NCI-H2171 (cell line): Measurements from ENCODE around the gene F2RL2.

Experiments used
- DNase-seq: peaks from one replicate; lab custom pipeline; 2025; lab: John Stamatoyannopoulos, UW

F2RL2 gene

GRCh38 chr5:76622973-76623596, at the start of gene F2RL2:
TSS of gene F2RL2 (minus strand) at chr5:76623403. CDS start at chr5:76623230, 173 bp downstream.
- no peak for DNase-seq

- no peak for DNase-seq
Observed at GRCh38 chr5:76672242-76672641, 49.0 kb upstream of the F2RL2 start.

GRCh38 chr5:76670508-76670907, 47.3 kb upstream of the F2RL2 start:
- DNase-seq, result no peak

- DNase-seq, result no peak
Observed at GRCh38 chr5:76669245-76669644, 46.0 kb upstream of the F2RL2 start.

- no peak for DNase-seq
Observed at GRCh38 chr5:76667495-76667894, 44.3 kb upstream of the F2RL2 start.

GRCh38 chr5:76664079-76664478, 40.9 kb upstream of the F2RL2 start:
- no peak for DNase-seq

GRCh38 chr5:76663573-76663972, 40.4 kb upstream of the F2RL2 start:
- DNase-seq, result no peak

- no peak for DNase-seq
Observed at GRCh38 chr5:76662521-76662920, 39.3 kb upstream of the F2RL2 start.

- no peak for DNase-seq
Observed at GRCh38 chr5:76660360-76660759, 37.2 kb upstream of the F2RL2 start.

- DNase-seq, result no peak
Observed at GRCh38 chr5:76657683-76658311, 34.6 kb upstream of the F2RL2 start.

GRCh38 chr5:76657091-76657490, 33.9 kb upstream of the F2RL2 start:
- no peak for DNase-seq

- DNase-seq, result no peak
Observed at GRCh38 chr5:76652809-76653414, 29.7 kb upstream of the F2RL2 start.

- DNase-seq, result no peak
Observed at GRCh38 chr5:76649140-76649539, 25.9 kb upstream of the F2RL2 start.

GRCh38 chr5:76643371-76643770, 20.2 kb upstream of the F2RL2 start:
- no peak for DNase-seq

GRCh38 chr5:76642390-76643040, 19.3 kb upstream of the F2RL2 start:
- no peak for DNase-seq

- no peak for DNase-seq
Observed at GRCh38 chr5:76641514-76642120, 18.4 kb upstream of the F2RL2 start.

GRCh38 chr5:76638479-76638878, 15.3 kb upstream of the F2RL2 start:
- no peak for DNase-seq

- no peak for DNase-seq
Observed at GRCh38 chr5:76637490-76637889, 14.3 kb upstream of the F2RL2 start.

GRCh38 chr5:76634661-76635060, 11.5 kb upstream of the F2RL2 start:
- no peak for DNase-seq

GRCh38 chr5:76626738-76627137, 3.5 kb upstream of the F2RL2 start:
- no peak for DNase-seq

GRCh38 chr5:76625087-76625815, 2.0 kb upstream of the F2RL2 start:
- no peak for DNase-seq

GRCh38 chr5:76622076-76622475, 1.1 kb downstream of the F2RL2 start:
- no peak for DNase-seq
